Stimulated activated CD8-positive, alpha-beta memory T cell treated with anti-CD3 and anti-CD28 coated beads, Interleukin-15, amount 100 ng/mL, for 1 hour (primary cell): ENCODE results near the gene MTFP1.
A peak's percentile ranks its signal among the peaks of the same experiment; 100 is the strongest.
"Not testable (repeated sequence)": the region's sequence is repeated elsewhere in the genome, so short reads cannot be mapped to it uniquely, and the experiment has no call there.

Experiments used
- DNase-seq: peaks from one replicate; pipeline ENCODE4 v3.0.0-alpha.2; 2020; ENCODE audit warnings: low read depth

The MTFP1 gene

DNA sequence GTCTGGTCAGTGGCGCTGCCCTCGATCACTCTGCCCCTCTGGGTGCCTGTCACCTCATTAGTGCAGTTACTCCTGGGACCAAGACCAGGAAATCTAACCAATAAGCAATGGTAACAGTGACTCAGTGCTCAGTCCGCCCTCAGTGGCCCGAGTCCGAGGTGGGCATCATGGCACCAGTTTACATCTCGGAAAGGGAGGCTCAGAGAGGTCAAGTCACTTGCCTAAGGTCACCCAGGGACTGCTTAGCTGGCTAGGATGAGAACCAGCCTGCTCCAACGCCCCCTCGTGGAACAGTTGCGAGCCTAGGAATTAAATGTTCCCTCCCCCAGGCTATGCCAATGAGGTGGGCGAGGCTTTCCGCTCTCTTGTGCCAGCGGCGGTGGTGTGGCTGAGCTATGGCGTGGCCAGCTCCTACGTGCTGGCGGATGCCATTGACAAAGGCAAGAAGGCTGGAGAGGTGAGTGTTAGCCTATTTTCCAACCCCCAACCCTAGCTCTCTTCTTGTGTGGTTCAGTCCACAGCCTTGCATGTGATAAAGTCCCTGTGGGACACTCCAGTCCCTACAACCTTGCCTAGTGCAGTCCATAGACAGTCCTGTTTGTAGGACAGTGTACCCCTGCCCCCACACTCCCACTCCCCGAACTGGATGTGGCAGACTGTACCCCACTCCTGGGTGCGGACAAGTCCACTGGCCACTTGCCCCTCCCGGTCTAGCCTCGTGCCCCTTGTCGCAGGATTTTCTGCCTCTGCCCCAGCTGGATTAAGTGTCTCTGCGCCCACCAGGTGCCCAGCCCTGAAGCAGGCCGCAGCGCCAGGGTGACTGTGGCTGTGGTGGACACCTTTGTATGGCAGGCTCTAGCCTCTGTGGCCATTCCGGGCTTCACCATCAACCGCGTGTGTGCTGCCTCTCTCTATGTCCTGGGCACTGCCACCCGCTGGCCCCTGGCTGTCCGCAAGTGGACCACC is 1.1 kb downstream of the MTFP1 start:
- DNase-seq = peak; percentile 68

DNA sequence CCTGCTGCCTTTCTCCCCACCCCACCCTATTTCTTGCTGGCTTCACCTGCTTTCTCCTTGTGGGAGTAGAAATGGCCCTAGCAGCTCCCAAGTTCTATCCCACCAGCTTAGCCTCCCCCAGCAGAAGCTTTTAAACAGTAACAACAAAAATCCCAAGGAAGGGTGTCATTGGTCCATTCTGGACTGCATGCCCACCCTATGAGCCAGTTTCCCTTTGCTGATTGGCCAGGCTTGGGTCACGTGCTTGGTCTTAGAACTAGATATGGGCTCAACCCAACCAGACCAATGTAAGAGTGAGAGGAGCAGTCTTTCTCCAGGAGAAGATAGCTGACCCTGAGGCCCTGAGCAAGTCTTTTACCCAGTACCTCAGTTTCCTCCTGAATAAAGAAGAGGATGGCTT is 2.3 kb downstream of the MTFP1 start:
- no peak for DNase-seq

DNA sequence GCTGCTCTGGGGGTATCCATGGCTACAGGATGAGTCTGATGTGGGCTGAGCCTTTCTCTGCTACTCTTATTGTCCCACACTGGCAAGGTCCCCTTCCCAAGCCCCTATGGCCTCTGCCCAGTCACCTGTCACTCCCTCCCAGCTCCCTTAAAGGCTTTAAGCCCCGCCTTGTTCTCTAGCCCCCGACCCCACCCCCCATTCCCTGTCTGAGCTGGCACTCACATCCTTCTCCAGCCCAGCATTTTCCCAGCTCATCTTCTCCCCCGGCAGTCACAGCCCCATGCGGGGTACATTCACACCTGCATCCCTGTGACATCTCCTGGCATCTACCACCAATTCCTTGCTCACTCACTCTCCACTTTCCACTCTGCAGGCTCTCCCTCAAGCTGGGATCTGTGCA is 4.3 kb downstream of the MTFP1 start:
- DNase-seq = no peak

DNA sequence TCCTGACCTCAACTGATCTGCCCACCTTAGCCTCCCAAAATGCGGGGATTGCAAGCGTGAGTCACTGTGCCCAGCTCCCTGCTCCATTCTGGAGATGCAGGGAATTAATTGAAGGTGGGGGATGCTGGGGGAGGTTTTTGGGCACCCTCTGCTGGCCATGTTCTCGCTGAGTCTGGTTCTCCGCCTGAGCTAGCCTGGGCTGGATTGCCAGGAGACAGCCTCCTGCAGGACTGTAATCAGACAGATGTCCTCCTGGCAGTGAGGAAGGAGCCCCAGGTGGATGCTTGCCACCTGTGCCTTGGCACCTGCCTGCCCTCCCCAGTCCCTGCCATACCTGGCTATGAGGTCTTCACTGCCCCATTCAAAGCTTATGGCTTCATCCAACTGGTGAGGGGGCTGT is 5.4 kb downstream of the MTFP1 start:
- DNase-seq = no peak

DNA sequence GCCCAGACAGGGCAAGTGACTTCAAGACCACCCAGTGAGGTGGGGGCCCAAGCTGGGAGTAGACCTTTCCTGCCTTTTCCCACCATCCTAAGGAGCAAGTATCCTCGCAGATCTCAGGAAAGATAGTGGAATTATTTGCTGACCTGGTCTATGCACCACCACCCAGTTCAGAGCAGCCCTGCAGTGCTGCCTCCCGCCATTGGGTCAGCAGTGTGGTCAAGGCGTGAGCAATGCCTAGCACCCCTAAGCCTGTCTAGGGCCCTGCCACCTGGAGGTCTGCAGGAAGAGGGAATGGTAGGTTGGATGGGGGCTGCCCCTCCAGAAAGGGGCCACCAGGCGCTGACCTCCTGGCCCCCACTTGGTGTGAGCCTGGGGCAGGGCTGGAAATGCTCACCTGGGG is 6.5 kb downstream of the MTFP1 start:
- no peak for DNase-seq

DNA sequence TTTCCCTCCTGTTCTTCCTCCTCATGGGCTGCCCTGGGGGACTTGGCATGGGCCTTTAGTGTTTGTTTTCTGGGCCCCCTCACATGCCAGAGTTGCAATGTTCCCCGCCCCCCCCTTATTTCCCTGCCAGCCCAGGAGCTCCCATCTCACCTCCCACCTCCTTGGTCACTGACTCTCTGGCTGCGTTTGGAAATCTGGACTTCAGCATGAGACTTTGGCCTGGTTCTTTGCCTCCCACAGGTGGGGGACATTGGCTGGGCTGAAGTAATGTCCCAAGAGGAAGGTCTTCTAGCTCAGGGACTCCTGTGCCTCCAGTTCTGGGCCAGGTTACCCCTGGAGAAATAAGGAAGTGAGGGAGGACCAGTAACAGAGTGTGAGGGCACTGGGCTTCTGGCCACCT is 7.0 kb downstream of the MTFP1 start:
- no peak for DNase-seq

DNA sequence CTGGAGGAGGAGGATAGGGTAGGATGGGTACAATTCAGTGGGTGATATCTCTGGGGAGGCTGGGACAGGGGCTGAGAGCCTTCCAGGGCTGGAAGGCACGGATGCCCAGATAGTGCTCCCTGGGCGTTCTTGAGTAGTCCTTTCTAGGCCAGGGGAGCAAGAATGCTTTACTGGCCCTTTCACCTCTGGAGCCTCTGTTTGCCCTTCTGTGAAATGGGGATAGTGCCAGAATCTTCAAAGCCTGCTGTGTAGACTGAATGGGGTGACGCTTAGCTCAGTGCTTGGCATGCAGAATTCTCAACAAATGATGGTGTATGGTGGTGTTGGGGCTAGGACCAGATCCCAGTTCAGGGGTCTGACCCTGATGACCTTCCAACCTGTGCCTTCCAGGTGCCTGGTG is 7.7 kb downstream of the MTFP1 start:
- DNase-seq = no peak

DNA sequence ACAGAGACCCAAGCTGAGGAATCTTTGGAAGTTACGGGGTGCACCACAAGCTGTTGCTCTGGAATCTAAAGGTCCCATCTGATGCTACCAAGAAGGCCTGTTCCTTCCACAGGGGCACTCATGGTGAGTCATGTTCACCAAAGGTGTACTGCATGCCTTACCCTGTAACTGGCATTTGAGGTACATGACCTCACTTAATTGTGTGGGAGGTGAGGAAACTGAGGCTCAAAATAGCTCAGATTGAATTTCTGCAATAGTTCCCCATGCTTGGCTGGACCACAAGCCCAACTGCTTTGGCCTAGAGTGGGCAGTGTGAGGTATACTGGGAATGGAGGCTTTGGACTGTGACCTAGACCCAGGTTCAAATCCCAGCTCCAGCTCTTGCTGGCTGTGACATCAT is 8.2 kb downstream of the MTFP1 start:
- no peak for DNase-seq

DNA sequence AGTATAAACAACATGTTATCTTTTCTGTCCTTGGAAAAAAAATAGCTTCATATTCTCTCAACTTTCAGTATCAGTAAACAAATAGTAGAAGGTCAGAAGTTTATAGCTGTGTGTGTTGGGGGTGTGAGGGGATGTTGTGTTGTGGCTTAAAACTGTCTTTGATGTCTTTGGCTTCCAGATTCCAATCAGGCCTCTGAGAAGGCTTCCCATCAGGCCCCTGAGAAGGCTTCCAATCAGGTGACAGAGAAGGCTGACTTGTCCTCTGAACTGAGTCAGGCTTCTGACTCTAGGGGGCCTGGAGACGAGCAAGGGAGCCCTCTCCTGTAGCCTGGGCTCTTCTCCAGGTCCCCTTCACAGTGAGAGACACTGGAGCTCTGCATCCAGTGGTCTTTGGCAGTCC is 9.3 kb downstream of the MTFP1 start:
- no peak for DNase-seq

DNA sequence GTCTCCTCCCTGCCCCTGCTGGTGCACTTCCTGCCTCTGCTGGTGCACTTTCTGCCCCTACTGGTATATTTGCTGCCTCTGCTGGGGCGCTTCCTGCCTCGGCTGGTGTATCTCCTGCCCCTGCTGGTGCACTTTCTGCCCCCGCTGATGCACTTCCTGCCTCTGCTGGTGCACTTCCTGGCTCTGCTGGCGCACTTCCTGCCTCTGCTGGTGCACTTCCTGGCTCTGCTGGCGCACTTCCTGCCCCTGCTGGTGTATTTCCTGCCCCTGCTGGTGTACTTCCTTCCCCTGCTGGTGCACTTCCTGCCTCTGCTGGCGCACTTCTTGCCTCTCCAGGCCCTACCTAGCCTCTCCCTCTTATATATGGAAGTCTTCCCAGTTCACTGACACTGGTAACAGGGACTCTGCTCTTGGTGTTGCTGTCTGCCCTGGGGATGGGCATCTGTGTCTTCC is 10.1 kb downstream of the MTFP1 start:
- DNase-seq = peak; percentile 50

DNA sequence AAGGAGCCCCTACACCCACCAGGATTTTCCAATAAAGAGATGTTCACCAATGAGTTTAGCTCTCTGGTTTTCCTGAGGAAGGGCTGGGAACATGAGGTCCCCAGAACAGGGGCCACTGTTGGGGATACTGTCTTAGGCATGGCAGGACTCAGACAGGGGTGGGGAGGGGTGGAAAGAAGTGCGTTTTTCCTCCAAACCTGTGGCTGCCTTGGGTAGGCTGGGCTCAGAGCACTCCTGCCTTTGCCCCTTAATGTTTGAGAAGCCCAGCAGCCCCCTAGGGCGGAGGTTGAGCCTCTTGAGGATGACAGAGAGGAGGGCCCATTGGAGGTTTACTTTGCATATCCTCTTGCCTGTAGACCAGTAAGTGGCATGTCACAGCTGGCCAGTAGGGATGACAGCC is 10.6 kb downstream of the MTFP1 start:
- no peak for DNase-seq

DNA sequence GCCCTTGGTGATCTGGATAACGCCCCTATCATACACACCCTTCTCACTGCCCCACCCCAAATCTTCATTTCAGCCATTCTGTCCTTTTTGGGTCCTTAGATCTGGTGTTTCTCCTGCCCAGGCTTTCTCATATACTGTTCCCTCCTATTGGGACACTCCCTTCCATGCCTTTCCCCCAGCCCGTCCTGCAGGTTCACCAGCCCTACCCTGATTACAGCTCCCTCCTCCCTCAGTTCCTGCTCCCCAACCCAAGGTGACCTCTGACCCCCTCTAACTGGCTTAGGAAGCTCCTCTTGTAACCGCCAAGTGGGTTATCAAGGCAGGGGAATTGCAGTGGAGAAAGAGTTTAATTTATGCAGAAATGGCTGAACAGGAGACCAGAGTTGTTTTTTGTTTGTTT is 13.0 kb downstream of the MTFP1 start:
- DNase-seq = no peak

DNA sequence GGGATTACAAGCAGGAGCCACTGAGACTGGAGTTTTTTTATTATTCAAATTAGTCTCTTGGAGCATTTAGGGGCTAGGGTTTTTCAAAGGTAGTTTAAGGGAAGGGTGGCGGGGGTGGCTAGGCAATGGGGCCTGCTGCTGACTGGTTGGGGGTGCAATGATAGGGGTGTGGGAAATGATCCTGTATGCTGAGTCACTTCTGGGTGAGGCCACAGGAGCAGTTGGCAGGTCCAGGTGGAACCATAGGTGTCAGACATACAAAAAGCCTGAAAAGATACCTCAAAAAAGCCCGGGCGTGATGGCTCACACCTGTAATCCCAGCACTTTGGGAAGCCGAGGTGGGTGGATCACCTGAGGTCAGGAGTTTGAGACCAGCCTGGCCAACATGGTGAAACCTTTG is 13.7 kb downstream of the MTFP1 start:
- no peak for DNase-seq

DNA sequence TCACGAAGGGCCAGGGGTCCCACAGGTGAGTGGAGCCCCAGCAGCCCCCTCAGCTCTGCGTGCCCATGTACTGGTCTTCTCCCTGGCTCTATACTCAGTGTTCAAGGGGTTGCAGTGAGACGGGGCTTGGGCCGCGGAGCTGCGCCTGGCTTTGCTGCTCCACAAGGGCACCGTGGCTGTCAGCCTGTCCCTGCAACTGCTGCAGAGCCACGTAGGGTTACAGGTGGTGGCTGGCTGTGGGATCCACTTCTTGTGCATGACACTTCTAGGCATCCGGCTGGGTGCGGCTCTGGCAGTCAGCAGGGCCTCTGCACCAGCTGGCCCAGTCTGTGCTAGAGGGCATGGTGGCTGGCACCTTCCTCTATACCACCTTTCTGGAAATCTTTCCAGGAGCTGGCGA is 14.3 kb downstream of the MTFP1 start:
- DNase-seq = no peak

DNA sequence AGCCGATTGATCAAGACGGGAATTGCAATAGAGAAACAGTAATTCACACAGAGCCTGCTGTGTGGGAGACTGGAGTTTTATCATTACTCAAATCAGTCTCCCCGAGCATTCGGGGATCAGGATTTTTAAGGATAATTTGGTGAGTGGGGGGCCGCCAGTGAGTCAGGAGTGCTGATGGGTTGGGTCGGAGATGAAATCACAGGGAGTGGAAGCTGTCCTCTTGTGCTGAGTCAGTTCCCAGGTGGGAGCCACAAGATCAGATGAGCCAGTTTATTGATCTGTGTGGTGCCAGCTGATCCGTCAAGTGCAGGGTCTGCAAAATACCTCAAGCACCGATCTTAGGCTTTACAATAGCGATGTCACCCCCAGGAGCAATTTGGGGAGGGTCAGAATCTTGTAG is 15.5 kb downstream of the MTFP1 start:
- DNase-seq = no peak

DNA sequence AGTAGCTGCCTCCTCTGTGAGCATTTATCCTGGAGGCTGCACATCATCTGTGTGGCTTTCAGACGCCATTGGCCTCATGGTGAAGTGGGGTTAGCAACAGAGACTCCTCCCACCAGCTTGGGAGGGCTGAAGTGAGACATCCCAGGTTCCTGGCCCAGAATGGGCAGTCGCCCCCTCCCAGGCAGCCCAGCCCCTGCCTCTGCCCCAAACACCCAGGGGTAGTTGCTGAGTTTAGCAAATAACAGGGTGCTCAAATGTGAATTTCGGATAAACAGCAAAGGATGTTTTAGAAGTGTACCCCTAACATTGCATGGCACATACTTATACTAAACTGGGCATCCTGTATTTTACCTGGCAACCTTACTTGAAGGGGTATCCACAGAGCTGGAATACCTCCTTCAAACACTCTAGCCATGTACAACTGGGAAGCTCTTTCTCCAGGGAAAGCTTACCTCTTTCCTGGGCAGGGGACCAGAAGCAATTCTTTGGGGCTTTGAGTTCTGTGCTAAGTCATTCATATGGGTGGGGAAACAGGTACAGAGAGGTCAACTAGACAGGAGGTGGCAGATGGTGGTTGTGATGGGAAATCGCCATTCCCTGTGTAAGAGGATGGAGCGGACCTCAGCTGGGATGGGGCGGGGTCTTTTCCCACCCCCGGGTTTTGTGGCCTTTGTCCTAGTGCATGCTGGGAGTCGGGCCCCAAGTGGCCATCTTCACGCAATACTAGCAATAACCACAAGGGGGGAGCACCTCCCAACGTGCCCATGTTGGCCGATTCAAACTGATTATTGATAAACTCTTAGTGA is 19.3 kb downstream of the MTFP1 start:
- no peak for DNase-seq

DNA sequence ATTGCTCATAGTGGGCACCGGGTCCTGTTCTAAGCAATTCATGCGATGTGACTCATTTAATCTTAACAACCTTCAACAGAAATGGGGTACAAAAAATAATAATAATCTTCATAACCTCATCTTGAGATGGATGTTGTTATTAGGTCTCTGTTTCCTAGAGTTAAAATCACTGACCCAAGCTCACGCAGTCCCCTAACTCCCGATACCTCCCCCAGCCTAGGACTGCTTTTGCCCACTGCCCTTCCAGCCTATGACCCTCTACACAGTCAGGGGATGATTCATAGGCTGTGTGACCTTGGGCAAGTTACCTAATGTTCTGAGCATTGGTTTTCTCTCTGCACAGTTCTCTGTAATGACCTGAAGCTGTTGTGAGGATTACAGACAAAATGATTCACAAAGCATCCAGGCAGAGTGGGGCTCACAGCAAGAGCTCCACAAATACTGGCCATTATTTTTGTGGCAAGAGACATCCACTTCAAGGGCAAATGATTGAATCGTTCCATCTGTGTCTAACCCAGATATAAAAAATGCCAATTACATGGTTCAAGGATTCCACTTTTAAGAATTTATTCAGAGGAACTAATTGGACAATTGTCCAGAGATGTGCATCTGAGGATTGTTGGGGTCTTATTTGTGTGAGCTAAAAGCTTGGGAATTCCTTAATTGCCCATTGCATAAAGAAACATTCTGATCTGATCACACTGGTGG is 20.0 kb downstream of the MTFP1 start:
- DNase-seq = no peak

DNA sequence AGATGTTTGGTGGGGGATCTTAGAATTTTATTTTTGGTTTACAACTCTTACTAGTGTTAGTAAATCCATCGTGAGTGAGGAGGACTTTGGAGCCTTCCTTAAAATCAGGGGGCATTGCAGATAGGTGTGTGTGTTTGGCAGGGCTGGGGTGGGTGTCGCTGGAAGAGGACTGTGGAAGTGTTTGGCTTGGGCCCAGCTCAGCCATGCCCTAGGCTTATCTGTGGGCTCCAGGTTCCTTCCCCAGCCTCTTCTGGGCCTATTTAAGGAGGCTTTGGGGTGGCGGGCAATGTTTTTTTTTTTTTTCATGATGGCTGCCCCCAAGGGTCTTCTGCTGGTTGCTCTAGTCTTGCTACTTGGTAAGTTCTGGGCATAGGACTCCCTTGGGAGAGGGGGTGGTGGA is 22.1 kb downstream of the MTFP1 start:
- DNase-seq = no peak

DNA sequence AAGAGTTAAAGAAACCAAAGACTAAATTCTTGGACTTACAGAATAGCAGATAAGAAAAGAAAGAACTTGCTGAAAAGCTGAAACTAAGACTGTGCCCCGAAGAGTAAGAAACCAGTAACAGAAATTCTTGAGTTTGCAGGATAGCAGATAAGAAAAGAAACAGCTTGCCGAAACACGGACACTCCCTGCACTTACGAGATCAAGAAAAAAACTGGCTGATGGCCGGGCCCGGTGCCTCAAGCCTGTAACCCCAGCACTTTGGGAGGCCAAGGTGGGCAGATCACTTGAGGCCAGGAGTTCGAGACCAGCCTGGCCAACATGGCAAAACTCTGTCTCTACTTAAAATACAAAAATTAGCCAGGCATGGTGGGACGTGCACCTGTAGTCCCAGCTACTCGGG is 25.9 kb downstream of the MTFP1 start:
- not testable (repeated sequence) for DNase-seq

DNA sequence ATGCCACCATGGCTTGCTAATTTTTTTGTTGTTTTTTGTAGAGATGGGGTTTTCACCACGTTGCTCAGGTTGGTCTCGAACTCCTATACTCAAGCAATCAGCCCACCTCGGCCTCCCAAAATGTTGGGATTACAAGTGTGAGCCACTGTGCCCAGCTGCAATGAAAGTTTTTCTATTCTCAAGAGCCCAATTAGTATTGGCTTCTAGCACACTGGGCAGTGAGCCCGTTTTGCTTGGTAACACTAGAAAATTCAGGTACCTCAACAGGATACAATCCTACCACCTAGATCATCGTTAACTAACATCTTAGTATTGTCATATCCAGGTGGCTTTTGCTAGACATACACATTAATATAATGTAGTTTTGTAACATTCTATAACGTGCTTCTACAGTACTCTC is 27.3 kb downstream of the MTFP1 start:
- DNase-seq = no peak

DNA sequence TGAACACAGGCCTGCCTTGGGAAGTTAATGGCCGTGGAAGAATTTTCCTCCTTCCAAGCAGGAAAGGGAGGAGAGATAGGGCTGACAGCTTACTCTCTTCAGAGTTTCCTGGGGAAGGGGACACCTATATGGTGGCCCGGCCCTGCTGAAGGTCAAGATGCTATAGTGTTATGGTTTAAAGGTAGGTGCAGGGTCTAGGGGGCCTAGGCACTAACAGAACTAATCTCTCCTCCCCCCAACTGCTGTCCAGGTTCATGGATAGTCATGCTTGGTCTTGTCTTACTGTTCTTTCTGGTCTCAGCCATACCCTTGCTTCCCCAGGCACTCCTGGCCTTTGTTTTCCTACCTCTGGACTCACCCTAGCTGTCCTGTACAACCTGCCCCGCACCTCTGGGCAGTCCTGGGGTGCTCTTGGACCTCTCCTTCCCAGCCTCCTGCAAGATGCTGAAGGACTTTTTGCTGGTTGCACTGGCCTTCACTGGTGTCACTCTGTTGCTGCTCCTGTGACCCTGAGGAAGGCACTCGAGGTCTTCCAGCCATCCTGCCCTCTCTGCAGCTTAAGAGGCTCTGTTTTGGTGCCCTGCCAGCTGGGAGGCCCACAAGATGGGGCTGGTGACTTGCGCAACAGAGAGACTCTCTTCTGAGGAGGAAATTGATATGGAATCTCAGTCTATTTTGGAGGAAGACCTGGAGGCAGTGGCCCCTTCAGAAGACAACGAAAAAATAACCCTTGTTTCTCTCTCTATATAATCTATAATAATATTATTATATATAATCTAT is 28.4 kb downstream of the MTFP1 start:
- DNase-seq = no peak
